ENCODE measurements around the gene TP73.
"Not testable (repeated sequence)": the region's sequence is repeated elsewhere in the genome, so short reads cannot be mapped to it uniquely, and the experiment has no call there.

TP73 gene

DNA sequence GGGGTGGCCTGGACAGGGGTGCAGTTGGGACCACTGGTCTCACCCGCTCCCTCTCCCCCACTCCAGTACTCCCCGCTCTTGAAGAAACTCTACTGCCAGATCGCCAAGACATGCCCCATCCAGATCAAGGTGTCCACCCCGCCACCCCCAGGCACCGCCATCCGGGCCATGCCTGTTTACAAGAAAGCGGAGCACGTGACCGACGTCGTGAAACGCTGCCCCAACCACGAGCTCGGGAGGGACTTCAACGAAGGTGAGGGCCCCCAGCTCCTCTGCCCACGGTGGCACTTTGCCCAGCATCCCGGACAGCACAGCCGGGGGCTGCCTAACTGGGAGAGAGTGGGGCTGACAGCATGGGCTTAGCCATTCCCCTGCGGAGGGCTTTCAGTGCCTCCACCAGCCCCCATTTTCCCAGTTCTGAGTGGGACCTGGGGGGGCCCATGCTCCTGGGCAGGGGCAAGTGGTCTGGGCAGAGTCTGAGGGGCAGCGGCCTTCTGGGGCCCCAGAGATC is 69.7 kb downstream of the TP73 start:
- Histone ChIP-seq H3K36me3 (ENCODE audit: control insufficient read depth, insufficient read depth, low read length) (no peaks in the 10 kb centered on the region), H3K27ac (ENCODE audit: low read depth, low read length) (no peak overlapping the region), H3K4me1 (ENCODE audit: control insufficient read depth, insufficient read depth, low read length) (no peaks in the 10 kb centered on the region), H3K27me3 (ENCODE audit: control insufficient read depth, insufficient read depth, low read length) (no peaks in the 10 kb centered on the region), H3K4me3 (ENCODE audit: low read length) (no peak overlapping the region), H3K9ac (ENCODE audit: low read length) (no peak overlapping the region)

DNA sequence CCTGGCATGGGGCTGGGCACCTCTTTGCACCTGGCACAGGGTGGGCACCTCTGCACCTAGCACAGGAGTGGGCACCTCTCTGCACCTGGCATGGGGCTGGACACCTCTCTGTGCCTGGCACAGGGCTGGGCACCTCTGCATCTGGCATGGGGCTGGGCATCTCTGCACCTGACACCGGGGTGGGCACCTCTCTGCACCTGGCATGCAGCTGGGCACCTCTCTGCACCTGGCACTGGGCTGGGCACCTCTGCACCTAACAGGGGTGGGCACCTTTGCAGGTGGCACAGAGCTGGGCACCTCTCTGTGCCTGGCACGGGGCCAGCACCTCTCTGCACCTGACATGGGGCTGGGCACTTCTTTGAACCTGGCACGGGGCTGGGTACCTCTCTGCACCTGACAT is 70.5 kb downstream of the TP73 start:
- H3K27me3 ChIP-seq (ENCODE audit: control insufficient read depth, insufficient read depth, low read length): no peaks in the 10 kb centered on the region
- no peak overlapping the region for H3K4me3 ChIP-seq (ENCODE audit: low read length)
- H3K9ac ChIP-seq (ENCODE audit: low read length): no peak overlapping the region
- H3K4me1 ChIP-seq (ENCODE audit: control insufficient read depth, insufficient read depth, low read length): no peaks in the 10 kb centered on the region
- no peak overlapping the region for H3K27ac ChIP-seq (ENCODE audit: low read depth, low read length)
- H3K36me3 ChIP-seq (ENCODE audit: control insufficient read depth, insufficient read depth, low read length): no peaks in the 10 kb centered on the region

- H3K27me3 ChIP-seq (ENCODE audit: control insufficient read depth, insufficient read depth, low read length); H3K4me1 ChIP-seq (ENCODE audit: control insufficient read depth, insufficient read depth, low read length); H3K4me3 ChIP-seq (ENCODE audit: low read length); H3K9ac ChIP-seq (ENCODE audit: low read length); H3K36me3 ChIP-seq (ENCODE audit: control insufficient read depth, insufficient read depth, low read length); H3K27ac ChIP-seq (ENCODE audit: low read depth, low read length): not testable (repeated sequence)
Measured at GRCh38 chr1:3724416-3725030, 72.2 kb downstream of the TP73 start.

DNA sequence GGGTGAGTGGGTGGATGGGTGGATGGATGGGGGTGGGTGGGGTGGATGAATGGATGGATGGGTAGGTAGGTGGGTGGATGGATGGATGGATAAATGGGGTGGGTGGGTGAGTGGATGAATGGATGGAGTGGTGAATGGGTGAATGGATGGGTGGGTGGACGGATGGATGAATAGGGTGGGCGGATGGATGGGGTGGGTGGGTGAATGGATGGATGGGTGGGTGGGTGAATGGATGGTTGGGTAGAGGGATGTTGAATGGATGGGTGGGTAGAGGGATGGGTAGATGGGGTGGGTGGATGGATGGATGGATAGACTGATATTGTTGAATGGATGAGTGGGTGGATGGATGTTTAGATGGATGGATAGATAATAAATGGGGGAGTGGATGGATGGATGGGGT is 73.0 kb downstream of the TP73 start:
- H3K4me1 ChIP-seq (ENCODE audit: control insufficient read depth, insufficient read depth, low read length): no peaks in the 10 kb centered on the region
- no peaks in the 10 kb centered on the region for H3K36me3 ChIP-seq (ENCODE audit: control insufficient read depth, insufficient read depth, low read length)
- no peaks in the 10 kb centered on the region for H3K27me3 ChIP-seq (ENCODE audit: control insufficient read depth, insufficient read depth, low read length)
- no peak overlapping the region for H3K27ac ChIP-seq (ENCODE audit: low read depth, low read length)
- H3K9ac ChIP-seq (ENCODE audit: low read length): no peak overlapping the region
- no peak overlapping the region for H3K4me3 ChIP-seq (ENCODE audit: low read length)

DNA sequence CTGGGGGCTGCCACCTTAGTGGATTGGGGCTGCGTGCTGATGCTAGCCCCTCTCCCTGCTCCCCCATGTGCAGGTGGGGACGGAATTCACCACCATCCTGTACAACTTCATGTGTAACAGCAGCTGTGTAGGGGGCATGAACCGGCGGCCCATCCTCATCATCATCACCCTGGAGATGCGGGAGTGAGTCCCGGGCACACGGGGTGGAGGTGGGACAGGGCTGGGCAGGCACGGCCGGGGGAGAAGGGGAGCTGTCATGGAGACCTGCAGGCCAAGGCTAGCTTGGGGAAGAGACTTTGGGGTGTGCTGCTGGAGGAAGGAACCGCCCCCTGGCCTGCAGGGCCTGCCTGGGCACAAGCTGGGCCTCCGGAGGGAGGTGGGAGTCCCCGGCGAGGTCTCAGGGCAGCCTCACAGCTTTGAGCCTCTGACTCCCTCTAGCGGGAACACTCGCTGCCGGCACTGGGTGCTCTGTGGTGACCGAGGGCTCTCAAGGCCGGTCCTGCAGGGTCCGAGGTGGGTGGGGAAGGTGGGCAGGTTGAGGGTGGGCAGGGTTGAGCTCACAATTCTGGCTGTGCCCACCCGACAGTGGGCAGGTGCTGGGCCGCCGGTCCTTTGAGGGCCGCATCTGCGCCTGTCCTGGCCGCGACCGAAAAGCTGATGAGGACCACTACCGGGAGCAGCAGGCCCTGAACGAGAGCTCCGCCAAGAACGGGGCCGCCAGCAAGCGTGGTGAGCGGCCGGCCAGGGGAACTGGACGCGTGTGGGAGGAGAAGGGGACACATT is 74.9 kb downstream of the TP73 start:
- Histone ChIP-seq H3K9ac (ENCODE audit: low read length) (no peak overlapping the region), H3K36me3 (ENCODE audit: control insufficient read depth, insufficient read depth, low read length) (no peaks in the 10 kb centered on the region), H3K27me3 (ENCODE audit: control insufficient read depth, insufficient read depth, low read length) (peaks cover 3% of the 10 kb centered on the region)

GRCh38 chr1:3727825-3728776 is 75.8 kb downstream of the TP73 start:
- H3K27me3 ChIP-seq (ENCODE audit: control insufficient read depth, insufficient read depth, low read length): peaks cover 6% of the 10 kb centered on the region
- H3K4me3 ChIP-seq (ENCODE audit: low read length): no peak overlapping the region
- H3K36me3 ChIP-seq (ENCODE audit: control insufficient read depth, insufficient read depth, low read length): no peaks in the 10 kb centered on the region
- no peaks in the 10 kb centered on the region for H3K4me1 ChIP-seq (ENCODE audit: control insufficient read depth, insufficient read depth, low read length)
- no peak overlapping the region for H3K27ac ChIP-seq (ENCODE audit: low read depth, low read length)
- H3K9ac ChIP-seq (ENCODE audit: low read length): no peak overlapping the region

More for the DNA sequence above, 74.9 kb downstream of the TP73 start:
- Histone ChIP-seq H3K4me3 (ENCODE audit: low read length) (no peak overlapping the region), H3K4me1 (ENCODE audit: control insufficient read depth, insufficient read depth, low read length) (no peaks in the 10 kb centered on the region), H3K27ac (ENCODE audit: low read depth, low read length) (no peak overlapping the region)

DNA sequence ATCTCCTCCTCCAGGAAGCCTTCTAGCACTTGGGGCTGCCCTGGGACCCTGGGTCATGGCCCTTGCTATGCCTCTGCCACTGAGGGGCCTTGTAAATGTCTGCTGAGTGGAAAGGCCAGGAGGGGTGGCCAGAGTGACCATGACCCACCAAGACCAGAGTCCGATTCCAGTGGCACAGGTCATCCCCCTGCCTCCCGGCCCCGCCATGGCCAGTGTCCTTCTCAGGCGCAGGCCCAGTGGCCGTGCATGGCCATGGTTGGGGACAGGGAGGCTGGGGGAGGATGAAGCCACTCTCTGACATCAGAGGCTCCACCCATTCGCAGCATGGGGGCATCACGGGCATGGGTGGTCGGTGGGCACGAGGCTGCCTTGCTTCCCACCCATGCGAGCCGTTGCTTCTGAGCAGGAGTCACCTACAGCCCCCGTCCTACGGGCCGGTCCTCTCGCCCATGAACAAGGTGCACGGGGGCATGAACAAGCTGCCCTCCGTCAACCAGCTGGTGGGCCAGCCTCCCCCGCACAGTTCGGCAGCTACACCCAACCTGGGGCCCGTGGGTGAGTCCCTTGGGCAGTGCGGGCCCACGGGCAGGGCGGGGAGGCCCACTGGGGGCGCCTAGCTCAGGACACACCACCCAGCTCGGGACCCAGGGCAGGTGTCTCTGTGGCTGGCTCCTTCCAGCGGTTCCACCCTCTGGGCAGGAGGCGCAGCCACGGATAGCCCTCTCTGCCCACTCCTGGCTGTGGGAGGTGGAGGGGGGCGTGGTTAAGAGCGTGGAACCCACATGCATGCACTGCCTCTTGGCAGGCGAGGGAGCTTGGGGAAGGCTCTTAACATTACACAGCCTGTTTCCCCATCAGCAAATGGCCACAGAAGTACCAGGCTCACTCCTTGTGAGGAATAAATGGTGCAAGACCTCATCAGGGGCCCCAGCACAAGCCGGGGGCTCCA is 77.6 kb downstream of the TP73 start:
- Histone ChIP-seq H3K27me3 (ENCODE audit: control insufficient read depth, insufficient read depth, low read length) (peaks cover 6% of the 10 kb centered on the region), H3K4me1 (ENCODE audit: control insufficient read depth, insufficient read depth, low read length) (no peaks in the 10 kb centered on the region), H3K27ac (ENCODE audit: low read depth, low read length) (no peak overlapping the region), H3K9ac (ENCODE audit: low read length) (no peak overlapping the region), H3K36me3 (ENCODE audit: control insufficient read depth, insufficient read depth, low read length) (no peaks in the 10 kb centered on the region), H3K4me3 (ENCODE audit: low read length) (no peak overlapping the region)

- Histone ChIP-seq H3K4me1 (ENCODE audit: control insufficient read depth, insufficient read depth, low read length) (no peaks in the 10 kb centered on the region), H3K4me3 (ENCODE audit: low read length) (no peak overlapping the region), H3K27ac (ENCODE audit: low read depth, low read length) (no peak overlapping the region), H3K9ac (ENCODE audit: low read length) (no peak overlapping the region), H3K36me3 (ENCODE audit: control insufficient read depth, insufficient read depth, low read length) (no peaks in the 10 kb centered on the region), H3K27me3 (ENCODE audit: control insufficient read depth, insufficient read depth, low read length) (peaks cover 6% of the 10 kb centered on the region)
Measured at GRCh38 chr1:3730543-3731247, 78.4 kb downstream of the TP73 start.

GRCh38 chr1:3731583-3732433 is 79.5 kb downstream of the TP73 start:
- Histone ChIP-seq H3K4me1 (ENCODE audit: control insufficient read depth, insufficient read depth, low read length) (no peaks in the 10 kb centered on the region), H3K36me3 (ENCODE audit: control insufficient read depth, insufficient read depth, low read length) (no peaks in the 10 kb centered on the region), H3K27ac (ENCODE audit: low read depth, low read length) (no peak overlapping the region), H3K4me3 (ENCODE audit: low read length) (no peak overlapping the region), H3K9ac (ENCODE audit: low read length) (no peak overlapping the region), H3K27me3 (ENCODE audit: control insufficient read depth, insufficient read depth, low read length) (peaks cover 6% of the 10 kb centered on the region)

GRCh38 chr1:3732434-3733093 is 80.2 kb downstream of the TP73 start:
- Histone ChIP-seq H3K27ac (ENCODE audit: low read depth, low read length) (no peak overlapping the region), H3K27me3 (ENCODE audit: control insufficient read depth, insufficient read depth, low read length) (peaks cover 6% of the 10 kb centered on the region), H3K4me1 (ENCODE audit: control insufficient read depth, insufficient read depth, low read length) (no peaks in the 10 kb centered on the region), H3K36me3 (ENCODE audit: control insufficient read depth, insufficient read depth, low read length) (peaks cover 2% of the 10 kb centered on the region), H3K4me3 (ENCODE audit: low read length) (no peak overlapping the region), H3K9ac (ENCODE audit: low read length) (no peak overlapping the region)
